ENCODE measurements around the gene XNDC1N. TPM values are rescaled to one million over a fixed set of nuclear protein-coding genes. Genes with fewer than 3 reads are reported as not detected.

The XNDC1N gene
- total and polyA plus RNA-seq, 8 donors: 2.7 to 17.4 (median 3.7) TPM; not detected in 2

GRCh38 chr11:71933141-71933933 lies 4.9 kb upstream of the XNDC1N start:
- no peak for TF ChIP-seq CTCF (IDR thresholded peaks at IDR 0.05)
- no peak for TF ChIP-seq EP300 (IDR thresholded peaks at IDR 0.05)
- TF ChIP-seq POLR2A (IDR thresholded peaks at IDR 0.05): no peak
- TF ChIP-seq POLR2AphosphoS5 (IDR thresholded peaks at IDR 0.05): no peak
- DNase-seq: no peak
- H3K36me3 ChIP-seq: peaks cover 0 to 4% (median 0%) of the 10 kb centered on the region in 4 donors
- intact Hi-C loops (cut with DNase I; ENCODE audit: low total_unique reads): no loop called here
- peaks cover 24 to 91% (median 55%) of the 10 kb centered on the region in 4 donors for H3K4me1 ChIP-seq
- H3K4me3 ChIP-seq: no peak overlapping the region
- H3K27ac ChIP-seq: no peak overlapping the region
- WGBS, 5 donors: 83 to 89% (median 85%) methylated on average over 4 of the region's 4 CpGs
- no peaks in the 10 kb centered on the region for H3K27me3 ChIP-seq
- H3K9me3 ChIP-seq: no peaks in the 10 kb centered on the region

GRCh38 chr11:71931245-71931602 lies 2.8 kb upstream of the XNDC1N start:
- Histone ChIP-seq H3K27ac (no peak overlapping the region), H3K4me1 (peaks cover 12 to 85% (median 51%) of the 10 kb centered on the region in 4 donors), H3K36me3 (no peaks in the 10 kb centered on the region), H3K4me3 (no peak overlapping the region), H3K27me3 (no peaks in the 10 kb centered on the region), H3K9me3 (no peaks in the 10 kb centered on the region)
- no peak for TF ChIP-seq CTCF (IDR thresholded peaks at IDR 0.05)
- TF ChIP-seq POLR2AphosphoS5 (IDR thresholded peaks at IDR 0.05): no peak
- intact Hi-C loops (cut with DNase I; ENCODE audit: low total_unique reads): no loop called here
- DNase-seq: no peak
- WGBS, 5 donors: 44 to 62% (median 59%) methylated on average over 2 of the region's 2 CpGs

GRCh38 chr11:71930556-71931244 lies 2.3 kb upstream of the XNDC1N start:
- Histone ChIP-seq H3K27ac (peak overlapping the region in 1 of 5 donors; percentile 13), H3K4me1 (peaks cover 12 to 81% (median 51%) of the 10 kb centered on the region in 4 donors), H3K9me3 (no peaks in the 10 kb centered on the region), H3K36me3 (peaks cover 0 to 2% (median under 1%) of the 10 kb centered on the region in 4 donors), H3K4me3 (peak overlapping the region in 1 of 4 donors; percentile 98), H3K27me3 (no peaks in the 10 kb centered on the region)
- intact Hi-C loops (cut with DNase I; ENCODE audit: low total_unique reads): no loop called here
- TF ChIP-seq EP300 (IDR thresholded peaks at IDR 0.05): no peak
- no peak for TF ChIP-seq POLR2A (IDR thresholded peaks at IDR 0.05)
- no peak for TF ChIP-seq CTCF (IDR thresholded peaks at IDR 0.05)
- no peak for TF ChIP-seq POLR2AphosphoS5 (IDR thresholded peaks at IDR 0.05)
- 62 to 67% (median 65%) methylated on average over 11 of the region's 11 CpGs for WGBS, 5 donors
- no peak for DNase-seq

GRCh38 chr11:71929491-71929890 lies 1.1 kb upstream of the XNDC1N start:
- TF ChIP-seq POLR2AphosphoS5 (IDR thresholded peaks at IDR 0.05): no peak
- no peak for TF ChIP-seq EP300 (IDR thresholded peaks at IDR 0.05)
- TF ChIP-seq CTCF (IDR thresholded peaks at IDR 0.05): no peak
- TF ChIP-seq POLR2A (IDR thresholded peaks at IDR 0.05): no peak
- intact Hi-C loops (cut with DNase I; ENCODE audit: low total_unique reads): no loop called here
- Histone ChIP-seq H3K4me3 (peak overlapping the region; percentile 88 to 98 (median 93)), H3K27me3 (no peaks in the 10 kb centered on the region), H3K27ac (peak overlapping the region in 3 of 5 donors; percentile 90 to 93 (median 91)), H3K4me1 (peaks cover 12 to 70% (median 49%) of the 10 kb centered on the region in 4 donors), H3K36me3 (peaks cover 0 to 11% (median 10%) of the 10 kb centered on the region in 4 donors), H3K9me3 (no peaks in the 10 kb centered on the region)
- WGBS, 5 donors: 4 to 6% (median 5%) methylated on average over 6 of the region's 6 CpGs
- DNase-seq: no peak
